Fibroblast of skin of back (primary cell): ENCODE data around the gene NLRP12.
"Not testable (repeated sequence)": the region's sequence is repeated elsewhere in the genome, so short reads cannot be mapped to it uniquely, and the experiment has no call there.

ENCODE experiments used
- DNase-seq: peaks from one replicate; pipeline ENCODE4 v3.0.0-alpha.2; 2013

NLRP12 gene

DNA sequence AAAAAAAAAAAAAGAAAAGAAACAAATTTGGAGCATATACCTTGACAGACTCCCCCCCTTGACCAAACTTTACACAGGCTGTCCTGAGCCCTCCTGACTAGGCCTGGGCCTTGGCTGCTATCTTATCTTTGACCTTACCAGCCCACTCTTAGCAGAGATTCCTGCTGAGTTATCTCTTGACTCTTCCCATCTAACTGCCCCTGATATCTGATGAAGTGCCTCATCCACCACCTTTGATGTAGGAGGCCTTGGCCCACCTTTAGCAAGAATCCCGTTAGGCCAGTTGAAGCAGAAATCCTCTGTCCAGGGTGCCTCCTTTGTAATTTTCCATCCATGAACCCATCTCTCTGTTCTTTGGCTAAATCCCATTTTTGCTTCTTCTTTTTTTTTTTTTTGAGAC lies 43.6 kb downstream of the NLRP12 start:
- no peak for DNase-seq

GRCh38 chr19:53775524-53775923 lies 48.6 kb downstream of the NLRP12 start:
- no peak for DNase-seq

DNA sequence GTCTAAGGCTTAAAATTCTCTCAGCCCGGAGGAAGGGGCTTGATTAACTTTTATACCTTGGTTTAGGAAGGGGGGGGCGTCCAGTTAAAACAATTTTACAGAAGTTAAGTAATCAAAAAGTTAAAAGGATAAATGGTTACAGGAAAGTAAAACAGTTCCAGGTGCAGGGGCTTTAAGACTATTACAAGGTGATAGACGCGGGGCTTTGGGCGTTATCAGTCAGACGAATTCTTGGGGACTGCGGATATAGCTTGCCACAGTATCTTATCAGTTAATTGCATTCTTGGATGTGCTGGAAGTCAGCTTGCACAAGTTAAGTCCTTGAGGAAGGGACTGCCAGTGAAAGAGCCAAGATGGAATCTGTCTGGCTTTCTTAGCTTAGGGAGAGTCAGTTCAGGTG lies 49.6 kb downstream of the NLRP12 start:
- not testable (repeated sequence) for DNase-seq

- DNase-seq, result no peak
These were observed 50.1 kb downstream of the NLRP12 start for GRCh38 chr19:53773999-53774398.

DNA sequence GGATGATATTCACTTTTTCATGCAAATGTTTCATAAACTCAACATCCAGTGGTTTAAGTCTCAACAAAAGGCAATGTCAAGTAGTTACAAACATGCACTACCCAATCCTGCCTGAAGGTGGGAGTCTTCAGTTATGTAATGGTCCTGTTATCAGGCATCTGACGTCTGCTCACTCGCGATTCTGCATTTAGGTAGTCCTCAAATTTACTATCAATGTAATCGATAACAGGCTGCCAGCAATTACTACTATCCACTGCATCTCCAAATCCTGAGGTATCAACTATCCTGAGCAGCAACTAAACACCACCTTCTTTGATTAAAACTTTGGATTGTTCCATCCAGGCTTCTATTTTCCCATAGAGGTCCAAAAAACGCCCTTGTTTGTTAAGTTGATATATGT lies 51.2 kb downstream of the NLRP12 start:
- DNase-seq, result peak; percentile 46

GRCh38 chr19:53771144-53771543 lies 53.0 kb downstream of the NLRP12 start:
- DNase-seq, result no peak

DNA sequence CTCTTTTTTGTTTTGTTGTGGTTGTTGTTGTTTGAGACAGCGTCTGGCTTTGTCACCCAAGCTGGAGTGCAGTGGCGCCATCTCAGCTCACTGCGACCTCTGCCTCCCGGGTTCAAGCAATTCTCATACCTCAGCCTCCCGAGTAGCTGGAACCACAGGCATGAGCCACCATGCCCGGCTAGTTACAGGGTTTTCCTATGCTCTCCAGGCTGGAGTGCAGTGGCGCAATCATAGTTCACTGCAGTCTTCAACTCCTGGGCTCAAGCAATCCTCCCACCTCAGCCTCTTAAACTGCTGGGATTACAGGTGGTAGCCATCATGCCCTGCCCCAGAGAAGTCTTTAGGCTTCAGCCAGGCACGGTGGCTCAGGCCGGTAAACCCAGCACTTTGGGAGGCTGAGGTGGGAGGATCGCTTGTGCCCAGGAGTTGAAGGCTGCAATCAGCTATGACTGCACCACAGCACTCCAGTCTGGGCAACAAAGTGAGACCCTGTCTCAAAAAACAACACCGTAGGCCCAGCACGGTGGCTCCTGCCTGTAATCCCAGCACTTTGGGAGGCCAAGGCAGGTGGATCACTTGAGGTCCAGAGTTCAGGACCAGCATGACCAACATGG lies 54.3 kb downstream of the NLRP12 start:
- not testable (repeated sequence) for DNase-seq

DNA sequence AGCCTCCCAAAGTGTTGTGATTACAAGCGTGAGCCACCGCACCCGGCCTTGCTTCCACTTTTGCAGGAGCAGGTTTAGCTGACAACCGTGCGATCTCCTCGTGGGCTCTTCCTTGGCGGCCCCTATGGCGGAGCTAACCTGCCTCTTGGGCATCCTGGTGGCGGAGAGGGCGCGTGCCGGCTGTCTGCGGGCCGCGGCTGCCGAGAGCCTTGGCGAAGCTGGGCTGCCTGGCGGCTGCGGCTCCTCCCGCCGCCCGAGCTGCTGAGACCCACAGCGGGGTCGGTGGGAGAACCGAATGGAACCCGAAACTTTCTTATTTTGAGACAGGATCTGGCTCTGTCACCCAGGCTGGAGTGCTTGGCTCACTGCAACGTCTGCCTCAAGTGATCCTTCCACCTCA lies 55.7 kb downstream of the NLRP12 start:
- DNase-seq, result no peak

GRCh38 chr19:53758991-53759390 lies 65.1 kb downstream of the NLRP12 start:
- not testable (repeated sequence) for DNase-seq
